Peyer's patch (tissue), 4 donors: ENCODE results near the gene RDH12.

Experiments
- POLR2A ChIP-seq, 2 donors: fragments of 450-650 bp; IDR thresholded peaks; one replicate each; pipeline ENCODE4 v1.5.1; 2017; ENCODE audit warnings: antibody characterized with exemption in 2 of 2, mild to moderate bottlenecking in 2 of 2, moderate library complexity in 2 of 2
- TF ChIP-seq, protein P1 (sequence below), 6 experiments: fragments of 450-650 bp in 4 of 6; fragments of 200-600 bp in 2 of 6; sonication (generic) in 1 of 6; IDR thresholded peaks; one replicate each; pipeline ENCODE4 v1.5.1; 2017 to 2019; ENCODE audit warnings: antibody characterized with exemption in 6 of 6, mild to moderate bottlenecking in 3 of 6, moderate library complexity in 1 of 6

DNA sequence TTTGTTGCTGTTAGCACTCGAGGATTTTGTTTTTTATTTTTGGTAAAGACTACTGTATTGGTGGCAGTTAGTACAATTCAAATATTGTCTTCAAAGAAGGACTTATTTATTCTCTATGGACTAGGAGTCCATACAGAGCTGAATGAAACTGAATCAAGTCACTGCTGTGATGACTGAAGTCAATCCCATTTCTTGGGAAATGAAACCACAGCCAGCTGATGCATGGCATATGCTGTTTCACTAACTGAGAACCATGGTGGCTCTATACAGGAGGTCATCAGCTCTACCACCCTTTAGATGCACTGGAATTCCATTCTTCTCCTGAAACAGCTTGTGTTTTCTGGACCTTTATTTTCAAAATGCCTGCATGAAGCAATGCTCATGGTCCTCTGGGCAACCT is 49.5 kb upstream of the RDH12 start:
- TF ChIP-seq, protein P1, sequence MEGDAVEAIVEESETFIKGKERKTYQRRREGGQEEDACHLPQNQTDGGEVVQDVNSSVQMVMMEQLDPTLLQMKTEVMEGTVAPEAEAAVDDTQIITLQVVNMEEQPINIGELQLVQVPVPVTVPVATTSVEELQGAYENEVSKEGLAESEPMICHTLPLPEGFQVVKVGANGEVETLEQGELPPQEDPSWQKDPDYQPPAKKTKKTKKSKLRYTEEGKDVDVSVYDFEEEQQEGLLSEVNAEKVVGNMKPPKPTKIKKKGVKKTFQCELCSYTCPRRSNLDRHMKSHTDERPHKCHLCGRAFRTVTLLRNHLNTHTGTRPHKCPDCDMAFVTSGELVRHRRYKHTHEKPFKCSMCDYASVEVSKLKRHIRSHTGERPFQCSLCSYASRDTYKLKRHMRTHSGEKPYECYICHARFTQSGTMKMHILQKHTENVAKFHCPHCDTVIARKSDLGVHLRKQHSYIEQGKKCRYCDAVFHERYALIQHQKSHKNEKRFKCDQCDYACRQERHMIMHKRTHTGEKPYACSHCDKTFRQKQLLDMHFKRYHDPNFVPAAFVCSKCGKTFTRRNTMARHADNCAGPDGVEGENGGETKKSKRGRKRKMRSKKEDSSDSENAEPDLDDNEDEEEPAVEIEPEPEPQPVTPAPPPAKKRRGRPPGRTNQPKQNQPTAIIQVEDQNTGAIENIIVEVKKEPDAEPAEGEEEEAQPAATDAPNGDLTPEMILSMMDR (IDR thresholded peaks at IDR 0.05), result no peak
- no peak for TF ChIP-seq POLR2A (IDR thresholded peaks at IDR 0.05)
